IMR-90 (cell line): Measurements from ENCODE around the gene PAN3. TPM values are rescaled to one million over a fixed set of nuclear protein-coding genes. Genes with fewer than 3 reads are reported as not detected.

Experiments
- ATAC-seq: fragments of 200-7000 bp; cut with Tn5 transposase; 2 replicates; pipeline ENCODE4 v1.9.1; 2020; ENCODE audit warnings: low read depth, mild to moderate bottlenecking, moderate library complexity
- BruUV-seq: library from RNA; stranded (reverse); fragments of 400-500 nt; replicated peaks from 2 replicates; lab custom pipeline; 2021; lab: Mats Ljungman, UMichigan
- CTCF ChIA-PET: fragments of 300-600 bp; formaldehyde crosslinking; extraction: SDS; loops from one replicate; lab custom pipeline; 2021; ENCODE audit warnings: antibody characterized with exemption; lab: Yijun Ruan, JAX
- POLR2A ChIA-PET: fragments of 300-600 bp; sonication (Branson Sonifier 250); formaldehyde crosslinking; loops from one replicate; lab custom pipeline; 2022; ENCODE audit warnings: antibody characterized with exemption; ENCODE audit not compliant: unreplicated experiment; lab: Charles Lee
- DNase-seq: peaks from one replicate; pipeline ENCODE4 v3.0.0; 2013
- H2AFZ ChIP-seq: replicated peaks from 2 replicates; pipeline ENCODE3; 2013; ENCODE audit warnings: low read length, mild to moderate bottlenecking; ENCODE audit not compliant: poor library complexity
- H2AK5ac ChIP-seq: 2 replicates; pipeline ENCODE4 v1.6.1; 2013; ENCODE audit warnings: low read depth, low read length, inconsistent platforms
- H2AK9ac ChIP-seq: replicated peaks from 2 replicates; pipeline ENCODE3; 2013; ENCODE audit warnings: mild to moderate bottlenecking, low read depth, low read length, moderate library complexity; ENCODE audit not compliant: poor library complexity
- H2BK120ac ChIP-seq: 2 replicates; pipeline ENCODE4 v1.6.1; 2013; ENCODE audit warnings: low read depth, low read length, inconsistent platforms
- H2BK15ac ChIP-seq: 3 replicates; pipeline ENCODE4 v1.6.1; 2013; ENCODE audit warnings: low read depth, low read length, inconsistent platforms
- H2BK20ac ChIP-seq: 2 replicates; pipeline ENCODE4 v1.6.1; 2013; ENCODE audit warnings: low read depth, mild to moderate bottlenecking, inconsistent platforms, low read length, moderate library complexity
- H2BK5ac ChIP-seq: 2 replicates; pipeline ENCODE4 v1.6.1; 2013; ENCODE audit warnings: mild to moderate bottlenecking, low read depth, low read length, inconsistent platforms; ENCODE audit not compliant: poor library complexity, severe bottlenecking
- H3K14ac ChIP-seq: replicated peaks from 2 replicates; pipeline ENCODE4 v1.6.1; 2013; ENCODE audit warnings: low read depth, low read length, inconsistent platforms
- H3K18ac ChIP-seq: 2 replicates; pipeline ENCODE4 v1.6.1; 2013; ENCODE audit warnings: low read depth, low read length, control low read depth
- H3K23ac ChIP-seq: 2 replicates; pipeline ENCODE4 v1.6.1; 2013; ENCODE audit warnings: low read depth, low read length, inconsistent platforms
- H3K27ac ChIP-seq: 2 replicates; pipeline ENCODE4 v1.5.1; 2013; ENCODE audit warnings: mild to moderate bottlenecking, control low read depth, low read length; ENCODE audit not compliant: insufficient read depth
- H3K27me3 ChIP-seq: 2 replicates; pipeline ENCODE4 v1.6.1; 2013; ENCODE audit warnings: low read length; ENCODE audit not compliant: control insufficient read depth, insufficient read depth
- H3K36me3 ChIP-seq: 2 replicates; pipeline ENCODE4 v1.6.1; 2013; ENCODE audit warnings: low read length, mixed read lengths; ENCODE audit not compliant: control insufficient read depth, insufficient read depth
- H3K4ac ChIP-seq: 2 replicates; pipeline ENCODE4 v1.6.1; 2013; ENCODE audit warnings: low read depth, low read length, inconsistent platforms
- H3K4me1 ChIP-seq: 2 replicates; pipeline ENCODE4 v1.6.1; 2013; ENCODE audit warnings: low read length, mixed read lengths; ENCODE audit not compliant: control insufficient read depth, insufficient read depth
- H3K4me2 ChIP-seq: 2 replicates; pipeline ENCODE4 v1.6.1; 2013; ENCODE audit warnings: low read depth, mild to moderate bottlenecking, control low read depth, low read length, moderate library complexity
- H3K4me3 ChIP-seq: 2 replicates; pipeline ENCODE4 v1.5.1; 2013; ENCODE audit warnings: low read depth, mild to moderate bottlenecking, control low read depth, low read length, moderate library complexity; ENCODE audit not compliant: insufficient read depth
- H3K56ac ChIP-seq: 2 replicates; pipeline ENCODE4 v1.6.1; 2013; ENCODE audit warnings: low read length, inconsistent platforms; ENCODE audit not compliant: insufficient read depth; ENCODE audit errors: extremely low read depth
- H3K79me1 ChIP-seq, 2 experiments: 2 replicates each; pipeline ENCODE4 v1.6.1; 2013; ENCODE audit warnings: low read length in 2 of 2, inconsistent platforms in 1 of 2, low read depth in 1 of 2
- H3K9ac ChIP-seq: 2 replicates; pipeline ENCODE4 v1.6.1; 2013; ENCODE audit warnings: low read depth, low read length, control low read depth
- H3K9me1 ChIP-seq: 2 replicates; pipeline ENCODE4 v1.6.1; 2013; ENCODE audit warnings: low read length, inconsistent platforms; ENCODE audit not compliant: insufficient read depth
- H3K9me3 ChIP-seq: 2 replicates; pipeline ENCODE4 v1.6.1; 2013; ENCODE audit warnings: low read length; ENCODE audit not compliant: control insufficient read depth, insufficient read depth
- H4K20me1 ChIP-seq: 2 replicates; pipeline ENCODE4 v1.6.1; 2013; ENCODE audit warnings: low read length, inconsistent platforms; ENCODE audit not compliant: insufficient read depth
- H4K5ac ChIP-seq: 2 replicates; pipeline ENCODE4 v1.6.1; 2013; ENCODE audit warnings: mild to moderate bottlenecking, low read depth, low read length, control low read depth
- H4K8ac ChIP-seq, 2 experiments: 2 replicates each; pipeline ENCODE4 v1.6.1; 2013; ENCODE audit warnings: low read depth in 2 of 2, low read length in 2 of 2, control low read depth in 1 of 2, inconsistent platforms in 1 of 2
- H4K91ac ChIP-seq: 2 replicates; pipeline ENCODE4 v1.6.1; 2013; ENCODE audit warnings: low read depth, low read length, inconsistent platforms; ENCODE audit not compliant: insufficient read depth
- BHLHE40 ChIP-seq: fragments of 150-350 bp; IDR thresholded peaks from 2 replicates; pipeline ENCODE4 v1.6.1; 2016; ENCODE audit warnings: mild to moderate bottlenecking, low read depth, low read length
- CEBPB ChIP-seq: IDR thresholded peaks from 2 replicates; pipeline ENCODE4 v1.6.1; 2012; ENCODE audit warnings: low read depth, low read length, improper control_type of control experiment
- CHD1 ChIP-seq: IDR thresholded peaks from 2 replicates; pipeline ENCODE4 v1.6.1; 2012; ENCODE audit warnings: low read depth, low read length, improper control_type of control experiment
- CTCF ChIP-seq: conservative IDR thresholded peaks from 2 replicates; pipeline ENCODE4 v1.5.1; 2012; ENCODE audit warnings: mild to moderate bottlenecking, low read depth, low read length, improper control_type of control experiment
- FOS ChIP-seq: fragments of 150-350 bp; IDR thresholded peaks from 2 replicates; pipeline ENCODE4 v1.6.1; 2016; ENCODE audit warnings: low read depth, low read length
- MAFK ChIP-seq: IDR thresholded peaks from 2 replicates; pipeline ENCODE4 v1.6.1; 2012; ENCODE audit warnings: low read depth, low read length, improper control_type of control experiment
- MXI1 ChIP-seq: IDR thresholded peaks from 2 replicates; pipeline ENCODE4 v1.6.1; 2012; ENCODE audit warnings: low read depth, mild to moderate bottlenecking, low read length, moderate library complexity, borderline replicate concordance
- RAD21 ChIP-seq: IDR thresholded peaks from 2 replicates; pipeline ENCODE4 v1.6.1; 2012; ENCODE audit warnings: low read length, improper control_type of control experiment
- RFX5 ChIP-seq: IDR thresholded peaks from 2 replicates; pipeline ENCODE4 v1.8.0; 2012; ENCODE audit warnings: low read depth, mild to moderate bottlenecking, low read length, moderate library complexity
- SMC3 ChIP-seq: fragments of 150-350 bp; IDR thresholded peaks from 2 replicates; pipeline ENCODE4 v1.6.1; 2016; ENCODE audit warnings: low read depth, mild to moderate bottlenecking, antibody characterized with exemption, low read length, moderate library complexity
- WGBS, 2 experiments: methylation state at CpG; one replicate each; pipeline versions ENCODE4 v1.1.5 to v1.1.7; 2013; ENCODE audit warnings: missing lambda C conversion rate in 2 of 2; ENCODE audit not compliant: insufficient read length in 1 of 2; ENCODE audit errors: extremely low coverage in 2 of 2; 5-methylcytosine and 5-hydroxymethylcytosine counted together
- dilution Hi-C: fragments of 300-500 bp; cut with HindIII; formaldehyde crosslinking; loops from one replicate; pipeline ENCODE4 v1.14.3; 2018; ENCODE audit warnings: low sequenced_read_pairs; ENCODE audit not compliant: unreplicated experiment
- in situ Hi-C: fragments of 300-500 bp; cut with MboI; formaldehyde crosslinking; loops from 3 replicates; pipeline ENCODE4 v1.14.3; 2019; ENCODE audit warnings: low sequenced_read_pairs, inconsistent platforms, mixed read lengths
- intact Hi-C: fragments of 100-400 bp; cut with micrococcal nuclease; formaldehyde crosslinking; loops from 2 replicates; pipeline ENCODE4 v1.10.0; 2022
- polyA plus RNA-seq, 3 experiments: library from polyadenylated mRNA; depleted of rRNA; stranded (reverse); fragments of >200 nt; gene quantifications; 2 replicates each; pipeline ENCODE4 v1.2.3, GENCODE V29; 2012; ENCODE audit warnings: low replicate concordance in 1 of 3
- total RNA-seq: library from RNA; depleted of rRNA; stranded (reverse); fragments of >200 nt; gene quantifications from 2 replicates; pipeline ENCODE4 v1.2.3, GENCODE V29; 2012
- TF ChIP-seq, protein P1 (sequence below): fragments of 150-350 bp; IDR thresholded peaks from 2 replicates; pipeline ENCODE4 v1.6.1; 2017; ENCODE audit warnings: mild to moderate bottlenecking, antibody characterized with exemption, low read length, low read depth

The PAN3 gene
- total and polyA plus RNA-seq, 2 of the 4 experiments (the other 2 are of a cell fraction) = 6.6 to 15.1 TPM

DNA sequence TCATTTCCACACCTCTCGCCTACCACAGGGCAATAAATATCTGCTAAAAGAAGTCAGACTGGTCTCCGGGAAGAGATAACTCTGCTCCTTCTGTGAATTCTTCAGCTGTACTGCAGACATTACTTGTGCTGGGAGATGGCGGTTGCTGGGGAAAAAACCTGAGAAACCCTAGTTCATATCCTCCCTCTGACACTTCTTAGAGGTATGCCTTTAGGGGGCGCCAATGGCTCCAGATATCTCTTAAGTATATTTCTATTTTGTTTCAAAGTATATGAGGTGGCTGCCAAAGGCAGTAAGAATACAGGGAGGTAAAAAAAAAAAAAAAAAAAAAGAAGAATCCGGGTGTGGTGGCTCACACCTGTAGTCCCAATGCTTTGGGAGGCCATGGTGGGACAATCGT, 175.2 kb downstream of the PAN3 start:
- H3K23ac ChIP-seq = no peak overlapping the region
- no peaks in the 10 kb centered on the region for H3K4me1 ChIP-seq
- H4K20me1 ChIP-seq = no peaks in the 10 kb centered on the region
- no TSS peak for BruUV-seq
- H2BK15ac ChIP-seq = no peak overlapping the region
- H2BK5ac ChIP-seq = no peak overlapping the region
- no peak overlapping the region for H3K27ac ChIP-seq
- in situ Hi-C loops = no loop called here
- TF ChIP-seq RAD21 = peak; percentile 53
- no peak for TF ChIP-seq MXI1
- peak; percentile 36 for TF ChIP-seq SMC3
- TF ChIP-seq, protein P1, sequence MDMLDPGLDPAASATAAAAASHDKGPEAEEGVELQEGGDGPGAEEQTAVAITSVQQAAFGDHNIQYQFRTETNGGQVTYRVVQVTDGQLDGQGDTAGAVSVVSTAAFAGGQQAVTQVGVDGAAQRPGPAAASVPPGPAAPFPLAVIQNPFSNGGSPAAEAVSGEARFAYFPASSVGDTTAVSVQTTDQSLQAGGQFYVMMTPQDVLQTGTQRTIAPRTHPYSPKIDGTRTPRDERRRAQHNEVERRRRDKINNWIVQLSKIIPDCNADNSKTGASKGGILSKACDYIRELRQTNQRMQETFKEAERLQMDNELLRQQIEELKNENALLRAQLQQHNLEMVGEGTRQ = no peak
- no peak for TF ChIP-seq BHLHE40
- TF ChIP-seq FOS = no peak
- no peak for TF ChIP-seq MAFK
- TF ChIP-seq RFX5 = no peak
- TF ChIP-seq CHD1 = no peak
- TF ChIP-seq CTCF = peak; percentile 51
- TF ChIP-seq CEBPB = no peak
- WGBS, 2 experiments = no CpG with 5 or more reads among the region's 6 CpGs
- H3K56ac ChIP-seq = no peak overlapping the region
- H3K79me1 ChIP-seq = no peaks in the 10 kb centered on the region
- H4K8ac ChIP-seq = no peak overlapping the region
- H3K14ac ChIP-seq = no peak overlapping the region
- H4K91ac ChIP-seq = no peak overlapping the region
- H3K27me3 ChIP-seq = peaks cover 3% of the 10 kb centered on the region; the same call in 1 of the 2 replicates
- ChIA-PET CTCF (interaction anchor here (1.0 kb wide), 1 partner anchor 10 kb away, joined by 5 read pairs; no protein-coding TSS in a partner anchor), POLR2A (no interaction called here)
- H3K9me3 ChIP-seq = no peaks in the 10 kb centered on the region
- no peak overlapping the region for H2AK5ac ChIP-seq
- H4K5ac ChIP-seq = no peak overlapping the region
- no peak overlapping the region for H2AFZ ChIP-seq
- H3K4me3 ChIP-seq = no peak overlapping the region
- no peak overlapping the region for H3K9ac ChIP-seq
- H2BK120ac ChIP-seq = no peak overlapping the region
- no peak overlapping the region for H3K4ac ChIP-seq
- intact Hi-C loops = no loop called here
- no peaks in the 10 kb centered on the region for H3K9me1 ChIP-seq
- H3K4me2 ChIP-seq = no peak overlapping the region
- DNase-seq = peak; percentile 57
- dilution Hi-C loops = no loop called here
- H2AK9ac ChIP-seq = no peak overlapping the region
- no peaks in the 10 kb centered on the region for H3K36me3 ChIP-seq
- ATAC-seq = peak; percentile 75
- H3K18ac ChIP-seq = no peak overlapping the region
- no peak overlapping the region for H2BK20ac ChIP-seq
